GM18867 (cell line): ENCODE measurements around the gene PLEKHM3.

ENCODE experiments used
- ATAC-seq: cut with Tn5 transposase; IDR thresholded peaks from one replicate; pipeline ENCODE4 v1.9.1; 2021; ENCODE audit warnings: mild to moderate bottlenecking, moderate library complexity; ENCODE audit not compliant: unreplicated experiment

The PLEKHM3 gene

GRCh38 chr2:207805566-207806226, 219.6 kb downstream of the PLEKHM3 start:
- ATAC-seq, result no peak

GRCh38 chr2:207802650-207803049, 222.7 kb downstream of the PLEKHM3 start:
- ATAC-seq, result no peak

- ATAC-seq, result no peak
Measured at GRCh38 chr2:207801259-207801658, 224.1 kb downstream of the PLEKHM3 start.

- ATAC-seq, result no peak
Measured at GRCh38 chr2:207796585-207797350, 228.6 kb downstream of the PLEKHM3 start.

- no peak for ATAC-seq
Measured at GRCh38 chr2:207792244-207792785, 233.0 kb downstream of the PLEKHM3 start.

- ATAC-seq, result no peak
Measured at GRCh38 chr2:207791579-207792243, 233.6 kb downstream of the PLEKHM3 start.

GRCh38 chr2:207790898-207791297, 234.4 kb downstream of the PLEKHM3 start:
- ATAC-seq, result no peak

GRCh38 chr2:207787800-207788199, 237.5 kb downstream of the PLEKHM3 start:
- ATAC-seq, result no peak

- no peak for ATAC-seq
Measured at GRCh38 chr2:207787017-207787416, 238.3 kb downstream of the PLEKHM3 start.

- no peak for ATAC-seq
Measured at GRCh38 chr2:207784898-207785297, 240.4 kb downstream of the PLEKHM3 start.

- ATAC-seq, result no peak
Measured at GRCh38 chr2:207783514-207783913, 241.8 kb downstream of the PLEKHM3 start.

GRCh38 chr2:207782238-207783030, 242.9 kb downstream of the PLEKHM3 start:
- ATAC-seq, result no peak

GRCh38 chr2:207779523-207779922, 245.8 kb downstream of the PLEKHM3 start:
- no peak for ATAC-seq

GRCh38 chr2:207778298-207778882, 246.9 kb downstream of the PLEKHM3 start:
- ATAC-seq, result no peak

- ATAC-seq, result no peak
Measured at GRCh38 chr2:207777124-207777523, 248.2 kb downstream of the PLEKHM3 start.

GRCh38 chr2:207775473-207775872, 249.9 kb downstream of the PLEKHM3 start:
- ATAC-seq, result no peak

GRCh38 chr2:207772844-207773205, 252.5 kb downstream of the PLEKHM3 start:
- ATAC-seq, result no peak

GRCh38 chr2:207772081-207772843, 253.1 kb downstream of the PLEKHM3 start:
- ATAC-seq, result no peak

GRCh38 chr2:207771421-207771820, 253.9 kb downstream of the PLEKHM3 start:
- ATAC-seq, result no peak
